Mesendoderm (in vitro differentiated cells): ENCODE results near the gene CRYGC.
A peak's percentile ranks its signal among the peaks of the same experiment; 100 is the strongest.
"Not testable (repeated sequence)": the region's sequence is repeated elsewhere in the genome, so short reads cannot be mapped to it uniquely, and the experiment has no call there.

Source experiments
- DNase-seq: peaks from one replicate; pipeline ENCODE4 v3.0.0; 2013
- H2AK5ac ChIP-seq: 2 replicates; pipeline ENCODE4 v1.6.1; 2013; ENCODE audit warnings: low read length, inconsistent platforms
- H2BK120ac ChIP-seq: 2 replicates; pipeline ENCODE4 v1.6.1; 2013; ENCODE audit warnings: low read depth, mild to moderate bottlenecking, low read length, moderate library complexity, mixed read lengths
- H2BK15ac ChIP-seq: replicated peaks from 2 replicates; pipeline ENCODE4 v1.6.1; 2013; ENCODE audit warnings: low read depth, mild to moderate bottlenecking, moderate library complexity
- H2BK5ac ChIP-seq: 2 replicates; pipeline ENCODE4 v1.6.1; 2013; ENCODE audit warnings: low read length, inconsistent platforms
- H3K18ac ChIP-seq: 2 replicates; pipeline ENCODE4 v1.6.1; 2013; ENCODE audit warnings: mild to moderate bottlenecking, low read length, mixed read lengths
- H3K23ac ChIP-seq: one replicate; pipeline ENCODE4 v1.6.1; 2013; ENCODE audit warnings: low read length
- H3K27ac ChIP-seq: 2 replicates; pipeline ENCODE4 v1.5.1; 2013; ENCODE audit warnings: low read depth, mild to moderate bottlenecking, inconsistent platforms, low read length, moderate library complexity
- H3K27me3 ChIP-seq: 2 replicates; pipeline ENCODE4 v1.6.1; 2013; ENCODE audit warnings: low read length, control low read depth, mild to moderate bottlenecking, inconsistent platforms; ENCODE audit not compliant: insufficient read depth, poor library complexity
- H3K36me3 ChIP-seq: 2 replicates; pipeline ENCODE4 v1.6.1; 2013; ENCODE audit warnings: low read length, inconsistent platforms; ENCODE audit not compliant: control insufficient read depth, insufficient read depth
- H3K4ac ChIP-seq: one replicate; pipeline ENCODE4 v1.6.1; 2013; ENCODE audit warnings: low read depth, mild to moderate bottlenecking, low read length, moderate library complexity
- H3K4me1 ChIP-seq: 2 replicates; pipeline ENCODE4 v1.6.1; 2013; ENCODE audit warnings: low read depth, low read length, inconsistent platforms; ENCODE audit not compliant: control insufficient read depth
- H3K4me2 ChIP-seq: 2 replicates; pipeline ENCODE4 v1.6.1; 2013; ENCODE audit warnings: low read length
- H3K4me3 ChIP-seq: 2 replicates; pipeline ENCODE4 v1.5.1; 2013; ENCODE audit warnings: mild to moderate bottlenecking, low read length
- H3K56ac ChIP-seq: one replicate; pipeline ENCODE4 v1.6.1; 2013; ENCODE audit warnings: low read length
- H3K79me1 ChIP-seq: 2 replicates; pipeline ENCODE4 v1.6.1; 2013; ENCODE audit warnings: low read length, inconsistent platforms
- H3K79me2 ChIP-seq: 2 replicates; pipeline ENCODE4 v1.6.1; 2013; ENCODE audit warnings: mild to moderate bottlenecking, low read length; ENCODE audit not compliant: control insufficient read depth, insufficient read depth
- H3K9ac ChIP-seq: 2 replicates; pipeline ENCODE4 v1.6.1; 2013; ENCODE audit warnings: low read length, inconsistent platforms
- H4K5ac ChIP-seq: one replicate; pipeline ENCODE4 v1.6.1; 2013; ENCODE audit warnings: low read length
- H4K8ac ChIP-seq: one replicate; pipeline ENCODE4 v1.6.1; 2013; ENCODE audit warnings: low read depth, mild to moderate bottlenecking, control low read depth, low read length, moderate library complexity
- WGBS: extraction: QIAGEN DNeasy Blood & Tissue Kit; methylation state at CpG from one replicate; pipeline ENCODE4 v1.1.7; 2013; ENCODE audit warnings: low lambda C conversion rate, missing lambda C conversion rate; ENCODE audit not compliant: insufficient coverage; ENCODE audit errors: extremely low coverage; 5-methylcytosine and 5-hydroxymethylcytosine counted together

The CRYGC gene

GRCh38 chr2:208142240-208142924 lies 12.8 kb upstream of the CRYGC start:
- Histone ChIP-seq H4K8ac (no peak overlapping the region), H3K9ac (peak overlapping the region; percentile 23), H3K23ac (no peak overlapping the region), H2BK5ac (peak overlapping the region; percentile 99), H3K4ac (peak overlapping the region; percentile 28), H3K4me3 (no peak overlapping the region), H3K36me3 (no peaks in the 10 kb centered on the region), H3K4me1 (peaks cover 5% of the 10 kb centered on the region), H3K56ac (peak overlapping the region; percentile 86), H3K4me2 (no peak overlapping the region), H2BK15ac (no peak overlapping the region), H3K18ac (peak overlapping the region; percentile 93), H3K79me2 (no peaks in the 10 kb centered on the region), H4K5ac (no peak overlapping the region), H3K27me3 (no peaks in the 10 kb centered on the region), H3K27ac (peak overlapping the region; percentile 94), H2AK5ac (peak overlapping the region; percentile 95), H2BK120ac (peak overlapping the region; percentile 46), H3K79me1 (no peaks in the 10 kb centered on the region)
- no peak for DNase-seq
- no CpG with 5 or more reads among the region's 8 CpGs for WGBS

GRCh38 chr2:208139447-208139846 lies 9.8 kb upstream of the CRYGC start:
- Histone ChIP-seq H3K4me2 (no peak overlapping the region), H4K5ac (no peak overlapping the region), H3K4me3 (no peak overlapping the region), H3K79me1 (no peaks in the 10 kb centered on the region), H3K56ac (no peak overlapping the region), H2AK5ac (no peak overlapping the region), H3K27me3 (no peaks in the 10 kb centered on the region), H3K23ac (no peak overlapping the region), H2BK120ac (no peak overlapping the region), H3K4me1 (peaks cover 5% of the 10 kb centered on the region), H4K8ac (no peak overlapping the region), H3K27ac (no peak overlapping the region), H3K4ac (no peak overlapping the region), H3K36me3 (no peaks in the 10 kb centered on the region), H2BK15ac (no peak overlapping the region), H3K9ac (no peak overlapping the region), H3K18ac (no peak overlapping the region), H3K79me2 (no peaks in the 10 kb centered on the region), H2BK5ac (no peak overlapping the region)
- no peak for DNase-seq
- WGBS = no CpG with 5 or more reads among the region's 18 CpGs

- not testable (repeated sequence) for H2BK15ac ChIP-seq, H3K27ac ChIP-seq, H3K79me2 ChIP-seq, H3K4me3 ChIP-seq, H2BK120ac ChIP-seq, H3K9ac ChIP-seq, H4K5ac ChIP-seq, H3K23ac ChIP-seq, H2BK5ac ChIP-seq, DNase-seq, H3K4me1 ChIP-seq, H3K79me1 ChIP-seq, H3K36me3 ChIP-seq, H3K56ac ChIP-seq, H3K4ac ChIP-seq, H3K27me3 ChIP-seq, H2AK5ac ChIP-seq, H3K18ac ChIP-seq, H4K8ac ChIP-seq, H3K4me2 ChIP-seq
- no CpG with 5 or more reads among the region's 7 CpGs for WGBS
Measured at GRCh38 chr2:208138334-208138733, 8.7 kb upstream of the CRYGC start.

- Histone ChIP-seq H3K18ac (no peak overlapping the region), H4K5ac (no peak overlapping the region), H3K27ac (no peak overlapping the region), H3K36me3 (no peaks in the 10 kb centered on the region), H3K4me2 (no peak overlapping the region), H3K56ac (peak overlapping the region; percentile 27), H3K9ac (no peak overlapping the region), H2BK5ac (peak overlapping the region; percentile 15), H3K79me2 (no peaks in the 10 kb centered on the region), H2AK5ac (no peak overlapping the region), H2BK15ac (no peak overlapping the region), H4K8ac (no peak overlapping the region), H3K4me1 (no peaks in the 10 kb centered on the region), H3K79me1 (no peaks in the 10 kb centered on the region), H3K4me3 (no peak overlapping the region), H2BK120ac (no peak overlapping the region), H3K27me3 (no peaks in the 10 kb centered on the region), H3K23ac (no peak overlapping the region), H3K4ac (no peak overlapping the region)
- WGBS = no CpG with 5 or more reads among the region's 2 CpGs
- no peak for DNase-seq
Measured at GRCh38 chr2:208136716-208137094, 7.1 kb upstream of the CRYGC start.

GRCh38 chr2:208135794-208136715 lies 6.4 kb upstream of the CRYGC start:
- no CpG with 5 or more reads among the region's 11 CpGs for WGBS

More at GRCh38 chr2:208135794-208136715, 6.4 kb upstream of the CRYGC start:
- no peak overlapping the region for H3K4me3 ChIP-seq
- H3K56ac ChIP-seq = no peak overlapping the region
- H3K23ac ChIP-seq = no peak overlapping the region
- H2AK5ac ChIP-seq = no peak overlapping the region
- H3K27me3 ChIP-seq = no peaks in the 10 kb centered on the region
- H2BK120ac ChIP-seq = no peak overlapping the region
- no peak overlapping the region for H4K5ac ChIP-seq
- H3K4me1 ChIP-seq = no peaks in the 10 kb centered on the region
- H4K8ac ChIP-seq = no peak overlapping the region
- H3K27ac ChIP-seq = no peak overlapping the region
- DNase-seq = no peak
- H3K79me1 ChIP-seq = no peaks in the 10 kb centered on the region
- H3K18ac ChIP-seq = no peak overlapping the region
- H2BK15ac ChIP-seq = no peak overlapping the region
- H3K79me2 ChIP-seq = no peaks in the 10 kb centered on the region
- no peak overlapping the region for H3K4ac ChIP-seq
- H3K4me2 ChIP-seq = no peak overlapping the region
- H3K9ac ChIP-seq = no peak overlapping the region
- no peak overlapping the region for H2BK5ac ChIP-seq
- no peaks in the 10 kb centered on the region for H3K36me3 ChIP-seq
